ENCODE measurements around the gene IMMP2L. TPM values are rescaled to one million over a fixed set of nuclear protein-coding genes. Genes with fewer than 3 reads are reported as not detected.

Gene IMMP2L
- polyA plus RNA-seq, 3 donors = 41.3 to 49.8 (median 43.0) TPM

GRCh38 chr7:111103678-111104274 lies 458.5 kb downstream of the IMMP2L start:
- no peak for DNase-seq (ENCODE audit: extremely low read depth in 1 of 11, low read depth in 9 of 11, low spot score in 4 of 11)

DNA sequence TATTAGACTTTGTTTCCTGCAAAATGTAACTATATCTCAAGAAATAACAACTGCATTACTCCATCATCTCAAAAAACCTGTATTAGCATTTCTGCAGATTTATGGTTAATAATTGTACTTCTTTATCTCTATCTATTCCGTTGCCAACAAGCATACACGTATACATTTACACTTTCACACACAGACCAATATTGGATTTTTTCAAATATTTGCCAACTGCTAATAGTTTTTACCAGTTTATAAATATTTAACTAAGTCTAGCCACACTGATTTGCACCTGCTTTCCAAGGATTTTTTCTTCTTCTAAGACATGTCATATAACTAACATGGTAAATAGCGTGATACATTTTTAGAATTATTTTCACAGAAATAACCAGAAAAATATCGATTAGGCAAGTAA lies 459.2 kb downstream of the IMMP2L start:
- DNase-seq (ENCODE audit: extremely low read depth in 1 of 11, low read depth in 9 of 11, low spot score in 4 of 11) = no peak

- DNase-seq (ENCODE audit: extremely low read depth in 1 of 11, low read depth in 9 of 11, low spot score in 4 of 11) = no peak
Observed at GRCh38 chr7:111101856-111102646, 460.2 kb downstream of the IMMP2L start.

- no peak for DNase-seq (ENCODE audit: extremely low read depth in 1 of 11, low read depth in 9 of 11, low spot score in 4 of 11)
Observed at GRCh38 chr7:111098926-111099250, 463.4 kb downstream of the IMMP2L start.

- no peak for DNase-seq (ENCODE audit: extremely low read depth in 1 of 11, low read depth in 9 of 11, low spot score in 4 of 11)
Observed at GRCh38 chr7:111098011-111098925, 464.0 kb downstream of the IMMP2L start.

DNA sequence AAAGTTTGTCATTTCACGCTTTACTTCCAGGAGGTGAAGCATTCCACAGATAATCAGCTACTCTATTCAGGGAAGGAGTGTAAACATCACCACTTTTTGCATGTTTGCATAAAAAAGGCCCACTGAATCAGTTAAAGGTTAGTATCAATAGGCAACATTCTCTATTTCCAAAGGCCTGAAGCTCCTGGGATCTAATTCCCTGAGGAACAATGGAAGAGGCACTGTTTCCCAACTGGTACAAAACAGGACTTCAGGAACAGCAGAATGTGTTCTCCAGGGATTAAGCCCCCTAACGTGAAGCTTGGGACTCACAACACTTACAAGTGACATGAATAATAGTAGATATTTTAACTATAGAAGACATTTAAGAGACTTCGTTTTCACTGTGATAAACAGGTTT lies 465.3 kb downstream of the IMMP2L start:
- no peak for DNase-seq (ENCODE audit: extremely low read depth in 1 of 11, low read depth in 9 of 11, low spot score in 4 of 11)

DNA sequence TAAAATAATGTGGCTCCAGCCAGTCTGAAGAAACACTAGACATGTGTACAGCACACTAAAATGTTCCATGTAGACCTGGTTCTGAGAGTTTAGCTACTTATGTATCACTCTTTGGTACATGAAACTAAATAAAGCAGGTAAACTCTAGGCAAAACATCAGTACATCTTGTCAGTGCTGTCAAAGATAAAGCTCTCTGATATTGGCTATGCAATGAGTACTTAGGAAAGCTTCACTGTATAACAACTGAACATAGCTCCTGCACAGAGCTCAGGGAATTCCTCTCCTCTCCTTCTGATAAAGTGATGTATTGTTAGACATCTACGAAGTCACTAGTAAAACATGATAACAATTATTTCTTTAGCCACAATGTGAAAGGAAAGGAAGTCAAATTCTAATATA lies 467.9 kb downstream of the IMMP2L start:
- no peak for DNase-seq (ENCODE audit: extremely low read depth in 1 of 11, low read depth in 9 of 11, low spot score in 4 of 11)

DNA sequence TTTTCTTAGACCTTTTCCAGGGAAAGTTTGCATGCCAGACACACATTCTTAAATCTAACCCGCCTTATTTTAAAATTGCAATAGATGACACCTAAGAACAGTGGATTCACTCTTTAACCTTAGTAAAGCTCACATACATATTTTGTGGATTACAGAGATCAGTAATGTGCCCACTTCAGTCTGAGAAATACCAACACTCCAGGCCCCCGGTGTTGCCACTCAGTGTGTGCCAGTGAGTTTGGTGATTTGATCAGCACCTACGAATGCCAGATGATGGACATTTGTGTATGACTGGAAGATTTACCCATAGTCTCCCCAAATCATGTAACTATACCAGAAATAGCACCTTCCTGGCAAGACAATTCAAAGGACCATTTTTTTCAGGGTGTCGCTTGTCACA lies 468.8 kb downstream of the IMMP2L start:
- DNase-seq (ENCODE audit: extremely low read depth in 1 of 11, low read depth in 9 of 11, low spot score in 4 of 11) = no peak

GRCh38 chr7:111092406-111093236 lies 469.7 kb downstream of the IMMP2L start:
- no peak for DNase-seq (ENCODE audit: extremely low read depth in 1 of 11, low read depth in 9 of 11, low spot score in 4 of 11)

DNA sequence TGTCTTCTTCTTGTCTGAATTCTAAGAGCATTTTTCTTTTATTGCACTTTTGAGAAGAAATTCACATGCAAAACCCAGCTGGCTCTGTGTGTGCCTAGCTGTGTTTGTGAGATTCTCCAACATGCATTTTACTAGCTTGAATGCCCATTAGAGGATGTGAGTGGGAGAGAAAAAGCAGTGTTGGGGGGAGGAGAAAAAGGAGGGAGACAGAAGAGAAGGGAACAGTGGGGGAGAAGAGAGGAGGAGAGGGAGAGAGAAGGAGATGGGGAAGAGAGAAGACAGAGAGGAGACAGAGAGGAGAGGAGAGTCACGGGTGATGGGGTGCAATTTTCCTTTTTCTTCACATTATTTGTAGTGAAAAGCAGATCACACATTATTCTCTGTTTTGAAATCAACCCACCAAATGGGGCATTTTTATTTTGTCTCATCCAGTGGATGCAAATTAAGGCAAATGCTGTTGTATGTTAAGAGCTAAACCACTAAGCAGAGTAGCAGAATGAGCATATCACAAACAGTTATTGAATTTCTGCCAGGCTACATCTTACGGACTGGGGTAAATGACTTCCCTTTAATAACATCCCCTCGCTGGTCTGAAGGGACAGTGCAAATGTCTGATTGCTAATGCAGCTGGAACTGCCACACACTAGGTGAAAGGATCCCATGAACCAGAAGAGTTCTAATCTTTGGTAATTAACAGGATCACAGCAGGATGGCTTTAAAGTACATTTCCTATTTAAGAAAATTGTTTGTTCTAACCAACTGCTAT lies 470.5 kb downstream of the IMMP2L start:
- no peak for DNase-seq (ENCODE audit: extremely low read depth in 1 of 11, low read depth in 9 of 11, low spot score in 4 of 11)

GRCh38 chr7:111090846-111091245 lies 471.4 kb downstream of the IMMP2L start, which contains the start of gene LRRN3:
Gene LRRN3 (plus strand): TSS chr7:111091127. CDS start chr7:111122773, 31,646 bp downstream.
- DNase-seq (ENCODE audit: extremely low read depth in 1 of 11, low read depth in 9 of 11, low spot score in 4 of 11) = peak in 3 of 11 donors; percentile 23 to 34 (median 32)

GRCh38 chr7:111089822-111090426 lies 472.4 kb downstream of the IMMP2L start:
- peak in 1 of 11 donors; percentile 34 for DNase-seq (ENCODE audit: extremely low read depth in 1 of 11, low read depth in 9 of 11, low spot score in 4 of 11)

- DNase-seq (ENCODE audit: extremely low read depth in 1 of 11, low read depth in 9 of 11, low spot score in 4 of 11) = no peak
Observed at GRCh38 chr7:111088328-111088727, 474.0 kb downstream of the IMMP2L start.

GRCh38 chr7:111086532-111086931 lies 475.8 kb downstream of the IMMP2L start:
- no peak for DNase-seq (ENCODE audit: extremely low read depth in 1 of 11, low read depth in 9 of 11, low spot score in 4 of 11)

- DNase-seq (ENCODE audit: extremely low read depth in 1 of 11, low read depth in 9 of 11, low spot score in 4 of 11) = no peak
Observed at GRCh38 chr7:111085356-111085755, 476.9 kb downstream of the IMMP2L start.

GRCh38 chr7:111083413-111083812 lies 478.9 kb downstream of the IMMP2L start:
- DNase-seq (ENCODE audit: extremely low read depth in 1 of 11, low read depth in 9 of 11, low spot score in 4 of 11) = no peak

DNA sequence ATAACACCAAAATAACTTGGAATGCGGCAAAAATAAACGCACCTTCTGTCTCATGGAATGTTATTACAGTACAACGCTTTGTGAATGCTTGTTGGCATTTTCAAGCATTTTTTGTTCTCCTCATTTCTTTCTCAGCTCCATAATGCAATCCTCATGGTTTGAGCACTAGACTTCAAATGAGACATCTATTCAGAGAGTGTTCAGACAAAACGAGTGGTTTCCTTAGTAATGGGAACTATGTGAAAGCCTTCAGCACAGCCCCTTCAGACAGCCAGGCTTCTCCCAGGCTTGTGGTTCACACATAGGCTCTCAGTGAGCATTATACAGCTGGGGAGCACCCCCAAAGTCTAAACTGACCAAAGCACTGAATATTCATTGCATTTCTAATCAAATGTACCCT lies 479.9 kb downstream of the IMMP2L start:
- no peak for DNase-seq (ENCODE audit: extremely low read depth in 1 of 11, low read depth in 9 of 11, low spot score in 4 of 11)

All from renal cortex interstitium (tissue), 11 donors.